SU-DHL-6 (cell line): ENCODE measurements around the gene KIF5B.

ENCODE experiments used
- H2AFZ ChIP-seq: fragments of 200-600 bp; sonication (generic); 2 replicates; pipeline ENCODE4 v1.6.1; 2014; ENCODE audit warnings: low read depth, mild to moderate bottlenecking, moderate library complexity, mixed read lengths, antibody characterized with exemption, low read length; ENCODE audit not compliant: severe bottlenecking
- H3F3A ChIP-seq: fragments of 200-600 bp; shearing (Covaris generic); 2 replicates; pipeline ENCODE4 v1.6.0; 2016; ENCODE audit warnings: antibody characterized with exemption, mild to moderate bottlenecking; ENCODE audit not compliant: insufficient read depth
- H3K27ac ChIP-seq: fragments of 200-600 bp; sonication (generic); 2 replicates; pipeline ENCODE4 v1.5.1; 2016; ENCODE audit warnings: low read depth, mild to moderate bottlenecking, low read length, moderate library complexity, mixed read lengths
- H3K27me3 ChIP-seq: fragments of 200-600 bp; sonication (generic), shearing (Covaris generic); 2 replicates; pipeline ENCODE4 v1.6.0; 2014; ENCODE audit warnings: mild to moderate bottlenecking, low read length
- H3K36me3 ChIP-seq: fragments of 200-600 bp; sonication (generic); 2 replicates; pipeline ENCODE4 v1.6.1; 2014; ENCODE audit warnings: mild to moderate bottlenecking, low read length, mixed read lengths
- H3K4me2 ChIP-seq: fragments of 300-600, 200-600 bp; shearing (Covaris generic), sonication (generic); 2 replicates; pipeline ENCODE4 v1.6.0; 2014; ENCODE audit warnings: low read length, low read depth, mild to moderate bottlenecking; ENCODE audit not compliant: poor library complexity, severe bottlenecking
- H3K4me3 ChIP-seq: fragments of 200-600 bp; sonication (generic); 2 replicates; pipeline ENCODE4 v1.5.1; 2014; ENCODE audit warnings: antibody characterized with exemption, low read length, mild to moderate bottlenecking, mixed read lengths; ENCODE audit not compliant: insufficient read depth, poor library complexity, severe bottlenecking
- H3K79me2 ChIP-seq: fragments of 200-600 bp; sonication (generic); 2 replicates; pipeline ENCODE4 v1.6.1; 2014; ENCODE audit warnings: mild to moderate bottlenecking, low read length, moderate library complexity; ENCODE audit not compliant: insufficient read depth
- H3K9ac ChIP-seq: fragments of 200-600 bp; sonication (generic); 2 replicates; pipeline ENCODE4 v1.7.0; 2014; ENCODE audit warnings: mild to moderate bottlenecking, low read length
- H3K9me2 ChIP-seq: fragments of 200-600 bp; sonication (generic); replicated peaks from 2 replicates; pipeline ENCODE4 v1.6.1; 2014; ENCODE audit warnings: low read length; ENCODE audit not compliant: insufficient read depth
- H3K9me3 ChIP-seq: fragments of 200-600 bp; sonication (generic); 2 replicates; pipeline ENCODE4 v1.6.1; 2014; ENCODE audit warnings: low read length, mixed read lengths; ENCODE audit not compliant: insufficient read depth
- H4K20me1 ChIP-seq: fragments of 200-600 bp; sonication (generic); 2 replicates; pipeline ENCODE4 v1.6.1; 2014; ENCODE audit warnings: low read depth, mild to moderate bottlenecking, antibody characterized with exemption, low read length, moderate library complexity, mixed read lengths
- EZH2phosphoT487 ChIP-seq: fragments of 200-600 bp; sonication (generic), shearing (Covaris generic); conservative IDR thresholded peaks from 2 replicates; pipeline ENCODE4 v1.6.1; 2018; ENCODE audit warnings: mild to moderate bottlenecking, antibody characterized with exemption, low read length, moderate library complexity, mixed read lengths
- TF ChIP-seq, protein P1 (sequence below): fragments of 200-600 bp; sonication (generic); IDR thresholded peaks from one replicate; pipeline ENCODE4 v1.5.1; 2017; ENCODE audit warnings: antibody characterized with exemption, mild to moderate bottlenecking, low read length, moderate library complexity; ENCODE audit not compliant: insufficient read depth, poor library complexity, severe bottlenecking

KIF5B gene

GRCh38 chr10:32017044-32017443 is 39.2 kb downstream of the KIF5B start:
- Histone ChIP-seq H3K9me2 (no peaks in the 10 kb centered on the region), H3K27ac (no peak overlapping the region), H2AFZ (no peak overlapping the region), H3K79me2 (0 out of 2 replicates have a peak, but pooled peaks cover 5% of the 10 kb centered on the region), H3K27me3 (no peaks in the 10 kb centered on the region), H3K36me3 (peaks cover 73% of the 10 kb centered on the region), H3K4me3 (no peak overlapping the region), H3K9me3 (no peaks in the 10 kb centered on the region), H3F3A (peaks cover 15% of the 10 kb centered on the region; the same call in 1 of the 2 replicates), H4K20me1 (0 out of 2 replicates have a peak, but pooled peaks cover 2% of the 10 kb centered on the region), H3K9ac (no peak overlapping the region), H3K4me2 (no peak overlapping the region)
- TF ChIP-seq, protein P1, sequence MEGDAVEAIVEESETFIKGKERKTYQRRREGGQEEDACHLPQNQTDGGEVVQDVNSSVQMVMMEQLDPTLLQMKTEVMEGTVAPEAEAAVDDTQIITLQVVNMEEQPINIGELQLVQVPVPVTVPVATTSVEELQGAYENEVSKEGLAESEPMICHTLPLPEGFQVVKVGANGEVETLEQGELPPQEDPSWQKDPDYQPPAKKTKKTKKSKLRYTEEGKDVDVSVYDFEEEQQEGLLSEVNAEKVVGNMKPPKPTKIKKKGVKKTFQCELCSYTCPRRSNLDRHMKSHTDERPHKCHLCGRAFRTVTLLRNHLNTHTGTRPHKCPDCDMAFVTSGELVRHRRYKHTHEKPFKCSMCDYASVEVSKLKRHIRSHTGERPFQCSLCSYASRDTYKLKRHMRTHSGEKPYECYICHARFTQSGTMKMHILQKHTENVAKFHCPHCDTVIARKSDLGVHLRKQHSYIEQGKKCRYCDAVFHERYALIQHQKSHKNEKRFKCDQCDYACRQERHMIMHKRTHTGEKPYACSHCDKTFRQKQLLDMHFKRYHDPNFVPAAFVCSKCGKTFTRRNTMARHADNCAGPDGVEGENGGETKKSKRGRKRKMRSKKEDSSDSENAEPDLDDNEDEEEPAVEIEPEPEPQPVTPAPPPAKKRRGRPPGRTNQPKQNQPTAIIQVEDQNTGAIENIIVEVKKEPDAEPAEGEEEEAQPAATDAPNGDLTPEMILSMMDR = no peak
- TF ChIP-seq EZH2phosphoT487 = no peak

- H3K79me2 ChIP-seq = 0 out of 2 replicates have a peak, but pooled peaks cover 2% of the 10 kb centered on the region
- H3K27ac ChIP-seq = no peak overlapping the region
- H3K9me2 ChIP-seq = no peaks in the 10 kb centered on the region
- TF ChIP-seq EZH2phosphoT487 = no peak
- TF ChIP-seq, protein P1 = no peak
- no peaks in the 10 kb centered on the region for H3K27me3 ChIP-seq
- no peak overlapping the region for H2AFZ ChIP-seq
- H3K4me2 ChIP-seq = no peak overlapping the region
- no peaks in the 10 kb centered on the region for H4K20me1 ChIP-seq
- no peaks in the 10 kb centered on the region for H3K9me3 ChIP-seq
- no peak overlapping the region for H3K4me3 ChIP-seq
- H3K36me3 ChIP-seq = peaks cover 74% of the 10 kb centered on the region
- H3K9ac ChIP-seq = no peak overlapping the region
- H3F3A ChIP-seq = peaks cover 27% of the 10 kb centered on the region
Measured at GRCh38 chr10:32015386-32015785, 40.8 kb downstream of the KIF5B start.

DNA sequence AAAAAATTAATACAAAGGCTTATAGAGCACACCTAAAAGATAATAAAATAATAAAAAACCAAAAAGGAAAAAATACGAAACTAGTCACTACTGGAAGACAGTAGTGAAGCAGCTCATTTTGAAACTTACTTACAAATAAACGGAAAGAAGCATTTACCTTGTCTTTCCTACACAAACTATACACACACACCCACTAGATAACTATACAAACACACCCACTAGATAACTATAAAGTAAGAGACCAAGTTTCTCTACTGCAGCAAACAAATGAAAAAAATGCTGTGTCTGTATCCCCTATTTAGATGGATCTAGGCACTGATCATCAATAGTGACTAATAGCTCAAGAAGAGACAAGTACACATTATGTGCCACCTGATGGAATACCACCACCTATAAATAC is 49.2 kb downstream of the KIF5B start:
- no peaks in the 10 kb centered on the region for H3K27me3 ChIP-seq
- H3F3A ChIP-seq = peaks cover 27% of the 10 kb centered on the region; the same call in 1 of the 2 replicates
- no peaks in the 10 kb centered on the region; the same call in 1 of the 2 replicates for H4K20me1 ChIP-seq
- H3K4me3 ChIP-seq = no peak overlapping the region
- no peak for TF ChIP-seq EZH2phosphoT487
- TF ChIP-seq, protein P1 = no peak
- H3K27ac ChIP-seq = no peak overlapping the region
- H3K79me2 ChIP-seq = no peaks in the 10 kb centered on the region
- peaks cover 29% of the 10 kb centered on the region for H3K36me3 ChIP-seq
- H3K9ac ChIP-seq = no peak overlapping the region
- H3K9me2 ChIP-seq = no peaks in the 10 kb centered on the region
- H3K4me2 ChIP-seq = no peak overlapping the region
- H2AFZ ChIP-seq = no peak overlapping the region
- no peaks in the 10 kb centered on the region for H3K9me3 ChIP-seq
